ENCODE results near the gene GMPR2.

DNA sequence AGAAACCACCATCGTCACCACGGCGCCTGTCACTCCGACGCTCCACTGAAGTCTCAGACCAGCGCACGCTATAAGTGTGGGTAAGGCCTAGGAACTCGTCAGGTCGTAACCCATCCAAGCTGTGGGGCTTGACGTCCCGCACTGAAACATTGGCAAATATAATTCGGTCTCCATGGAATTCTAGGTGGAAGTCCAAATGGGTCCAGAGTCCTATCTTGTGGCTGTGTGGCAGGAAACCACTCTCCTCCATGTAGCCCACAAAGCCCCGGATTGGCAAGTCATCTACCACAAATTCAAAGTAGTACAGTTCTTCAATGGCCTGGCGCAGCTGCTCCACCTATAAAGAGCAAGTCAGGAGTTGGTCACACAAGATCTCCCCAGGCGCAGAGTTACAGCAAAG lies 39.8 kb upstream of the GMPR2 start:
- no peak for TF ChIP-seq ZNF382 (CRISPR knock-in tag; IDR thresholded peaks at IDR 0.05; ENCODE audit: borderline replicate concordance)
- TF ChIP-seq, protein P1, sequence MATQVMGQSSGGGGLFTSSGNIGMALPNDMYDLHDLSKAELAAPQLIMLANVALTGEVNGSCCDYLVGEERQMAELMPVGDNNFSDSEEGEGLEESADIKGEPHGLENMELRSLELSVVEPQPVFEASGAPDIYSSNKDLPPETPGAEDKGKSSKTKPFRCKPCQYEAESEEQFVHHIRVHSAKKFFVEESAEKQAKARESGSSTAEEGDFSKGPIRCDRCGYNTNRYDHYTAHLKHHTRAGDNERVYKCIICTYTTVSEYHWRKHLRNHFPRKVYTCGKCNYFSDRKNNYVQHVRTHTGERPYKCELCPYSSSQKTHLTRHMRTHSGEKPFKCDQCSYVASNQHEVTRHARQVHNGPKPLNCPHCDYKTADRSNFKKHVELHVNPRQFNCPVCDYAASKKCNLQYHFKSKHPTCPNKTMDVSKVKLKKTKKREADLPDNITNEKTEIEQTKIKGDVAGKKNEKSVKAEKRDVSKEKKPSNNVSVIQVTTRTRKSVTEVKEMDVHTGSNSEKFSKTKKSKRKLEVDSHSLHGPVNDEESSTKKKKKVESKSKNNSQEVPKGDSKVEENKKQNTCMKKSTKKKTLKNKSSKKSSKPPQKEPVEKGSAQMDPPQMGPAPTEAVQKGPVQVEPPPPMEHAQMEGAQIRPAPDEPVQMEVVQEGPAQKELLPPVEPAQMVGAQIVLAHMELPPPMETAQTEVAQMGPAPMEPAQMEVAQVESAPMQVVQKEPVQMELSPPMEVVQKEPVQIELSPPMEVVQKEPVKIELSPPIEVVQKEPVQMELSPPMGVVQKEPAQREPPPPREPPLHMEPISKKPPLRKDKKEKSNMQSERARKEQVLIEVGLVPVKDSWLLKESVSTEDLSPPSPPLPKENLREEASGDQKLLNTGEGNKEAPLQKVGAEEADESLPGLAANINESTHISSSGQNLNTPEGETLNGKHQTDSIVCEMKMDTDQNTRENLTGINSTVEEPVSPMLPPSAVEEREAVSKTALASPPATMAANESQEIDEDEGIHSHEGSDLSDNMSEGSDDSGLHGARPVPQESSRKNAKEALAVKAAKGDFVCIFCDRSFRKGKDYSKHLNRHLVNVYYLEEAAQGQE (IDR thresholded peaks at IDR 0.05; ENCODE audit: borderline replicate concordance in 1 of 2, low read depth in 1 of 2, low read length in 2 of 2): no peak
- TF ChIP-seq, protein P2, sequence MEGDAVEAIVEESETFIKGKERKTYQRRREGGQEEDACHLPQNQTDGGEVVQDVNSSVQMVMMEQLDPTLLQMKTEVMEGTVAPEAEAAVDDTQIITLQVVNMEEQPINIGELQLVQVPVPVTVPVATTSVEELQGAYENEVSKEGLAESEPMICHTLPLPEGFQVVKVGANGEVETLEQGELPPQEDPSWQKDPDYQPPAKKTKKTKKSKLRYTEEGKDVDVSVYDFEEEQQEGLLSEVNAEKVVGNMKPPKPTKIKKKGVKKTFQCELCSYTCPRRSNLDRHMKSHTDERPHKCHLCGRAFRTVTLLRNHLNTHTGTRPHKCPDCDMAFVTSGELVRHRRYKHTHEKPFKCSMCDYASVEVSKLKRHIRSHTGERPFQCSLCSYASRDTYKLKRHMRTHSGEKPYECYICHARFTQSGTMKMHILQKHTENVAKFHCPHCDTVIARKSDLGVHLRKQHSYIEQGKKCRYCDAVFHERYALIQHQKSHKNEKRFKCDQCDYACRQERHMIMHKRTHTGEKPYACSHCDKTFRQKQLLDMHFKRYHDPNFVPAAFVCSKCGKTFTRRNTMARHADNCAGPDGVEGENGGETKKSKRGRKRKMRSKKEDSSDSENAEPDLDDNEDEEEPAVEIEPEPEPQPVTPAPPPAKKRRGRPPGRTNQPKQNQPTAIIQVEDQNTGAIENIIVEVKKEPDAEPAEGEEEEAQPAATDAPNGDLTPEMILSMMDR (CRISPR knock-in tag; IDR thresholded peaks at IDR 0.05): no peak
- TF ChIP-seq CCAR2 (optimal IDR thresholded peaks at IDR 0.05; ENCODE audit: low read depth, low read length): no peak
- TF ChIP-seq POLR2A (IDR thresholded peaks at IDR 0.05; ENCODE audit: insufficient read depth in 1 of 2, low read depth in 2 of 2, low read length in 2 of 2): no peak
- TF ChIP-seq, protein P3, sequence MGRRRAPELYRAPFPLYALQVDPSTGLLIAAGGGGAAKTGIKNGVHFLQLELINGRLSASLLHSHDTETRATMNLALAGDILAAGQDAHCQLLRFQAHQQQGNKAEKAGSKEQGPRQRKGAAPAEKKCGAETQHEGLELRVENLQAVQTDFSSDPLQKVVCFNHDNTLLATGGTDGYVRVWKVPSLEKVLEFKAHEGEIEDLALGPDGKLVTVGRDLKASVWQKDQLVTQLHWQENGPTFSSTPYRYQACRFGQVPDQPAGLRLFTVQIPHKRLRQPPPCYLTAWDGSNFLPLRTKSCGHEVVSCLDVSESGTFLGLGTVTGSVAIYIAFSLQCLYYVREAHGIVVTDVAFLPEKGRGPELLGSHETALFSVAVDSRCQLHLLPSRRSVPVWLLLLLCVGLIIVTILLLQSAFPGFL (CRISPR knock-in tag; IDR thresholded peaks at IDR 0.05): no peak
- no peak for TF ChIP-seq JUNB (CRISPR knock-in tag; IDR thresholded peaks at IDR 0.05; ENCODE audit: borderline replicate concordance)
- TF ChIP-seq, protein P4, sequence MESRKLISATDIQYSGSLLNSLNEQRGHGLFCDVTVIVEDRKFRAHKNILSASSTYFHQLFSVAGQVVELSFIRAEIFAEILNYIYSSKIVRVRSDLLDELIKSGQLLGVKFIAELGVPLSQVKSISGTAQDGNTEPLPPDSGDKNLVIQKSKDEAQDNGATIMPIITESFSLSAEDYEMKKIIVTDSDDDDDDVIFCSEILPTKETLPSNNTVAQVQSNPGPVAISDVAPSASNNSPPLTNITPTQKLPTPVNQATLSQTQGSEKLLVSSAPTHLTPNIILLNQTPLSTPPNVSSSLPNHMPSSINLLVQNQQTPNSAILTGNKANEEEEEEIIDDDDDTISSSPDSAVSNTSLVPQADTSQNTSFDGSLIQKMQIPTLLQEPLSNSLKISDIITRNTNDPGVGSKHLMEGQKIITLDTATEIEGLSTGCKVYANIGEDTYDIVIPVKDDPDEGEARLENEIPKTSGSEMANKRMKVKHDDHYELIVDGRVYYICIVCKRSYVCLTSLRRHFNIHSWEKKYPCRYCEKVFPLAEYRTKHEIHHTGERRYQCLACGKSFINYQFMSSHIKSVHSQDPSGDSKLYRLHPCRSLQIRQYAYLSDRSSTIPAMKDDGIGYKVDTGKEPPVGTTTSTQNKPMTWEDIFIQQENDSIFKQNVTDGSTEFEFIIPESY (CRISPR knock-in tag; IDR thresholded peaks at IDR 0.05): no peak
- no peak for TF ChIP-seq KAT7 (CRISPR knock-in tag; IDR thresholded peaks at IDR 0.05; ENCODE audit: borderline replicate concordance)
- no peak for TF ChIP-seq FLYWCH1 (CRISPR knock-in tag; IDR thresholded peaks at IDR 0.05)
- TF ChIP-seq BHLHE40 (IDR thresholded peaks at IDR 0.05; ENCODE audit: low read length): no peak
- TF ChIP-seq MZF1 (CRISPR knock-in tag; IDR thresholded peaks at IDR 0.05; ENCODE audit: borderline replicate concordance): no peak
- no peak for TF ChIP-seq ZFP82 (CRISPR knock-in tag; IDR thresholded peaks at IDR 0.05; ENCODE audit: borderline replicate concordance)
- no peak for TF ChIP-seq ZBTB1 (CRISPR knock-in tag; IDR thresholded peaks at IDR 0.05; ENCODE audit: borderline replicate concordance)
